MM.1S (cell line): Measurements from ENCODE around the gene KIAA0825.

Source experiments
- DNase-seq: peaks from one replicate; pipeline ENCODE4 v3.0.0-alpha.2; 2015
- H2AFZ ChIP-seq: fragments of 300-600 bp; sonication (generic); 2 replicates; pipeline ENCODE4 v1.6.0; 2016; ENCODE audit warnings: antibody characterized with exemption, low read length
- H3F3A ChIP-seq: fragments of 300-600 bp; sonication (generic); 2 replicates; pipeline ENCODE4 v1.6.1; 2016; ENCODE audit warnings: mild to moderate bottlenecking, antibody characterized with exemption, low read length, moderate library complexity, mixed read lengths; ENCODE audit not compliant: insufficient read depth
- H3K27ac ChIP-seq: fragments of 300-600 bp; sonication (generic); 2 replicates; pipeline ENCODE4 v1.5.1; 2016; ENCODE audit warnings: mild to moderate bottlenecking, low read length
- H3K27me3 ChIP-seq: fragments of 300-600 bp; sonication (generic); replicated peaks from 2 replicates; pipeline ENCODE4 v1.6.0; 2016; ENCODE audit warnings: low read length; ENCODE audit not compliant: insufficient read depth
- H3K36me3 ChIP-seq: fragments of 300-600 bp; sonication (generic); replicated peaks from 2 replicates; pipeline ENCODE4 v1.6.1; 2016; ENCODE audit warnings: mild to moderate bottlenecking, low read length, mixed read lengths; ENCODE audit not compliant: insufficient read depth
- H3K4me1 ChIP-seq: fragments of 300-600 bp; sonication (generic); 2 replicates; pipeline ENCODE4 v1.6.1; 2016; ENCODE audit warnings: low read length, mixed read lengths
- H3K4me2 ChIP-seq: fragments of 300-600 bp; sonication (generic); 2 replicates; pipeline ENCODE4 v1.6.0; 2016; ENCODE audit warnings: low read depth, low read length
- H3K4me3 ChIP-seq: fragments of 300-600 bp; sonication (generic); 2 replicates; pipeline ENCODE4 v1.5.1; 2016; ENCODE audit warnings: low read length, mixed read lengths
- H3K79me2 ChIP-seq: fragments of 300-600 bp; sonication (generic); 2 replicates; pipeline ENCODE4 v1.6.1; 2016; ENCODE audit warnings: mixed run types, low read length, mixed read lengths
- H3K9ac ChIP-seq: fragments of 300-600 bp; sonication (generic); 2 replicates; pipeline ENCODE4 v1.6.1; 2016; ENCODE audit warnings: low read length, mixed read lengths
- H3K9me2 ChIP-seq: fragments of 300-600 bp; sonication (generic); replicated peaks from 2 replicates; pipeline ENCODE4 v1.6.1; 2016; ENCODE audit warnings: mild to moderate bottlenecking, low read length, mixed read lengths; ENCODE audit not compliant: insufficient read depth
- H3K9me3 ChIP-seq: fragments of 300-600 bp; sonication (generic); replicated peaks from 2 replicates; pipeline ENCODE4 v1.6.1; 2016; ENCODE audit warnings: mild to moderate bottlenecking, low read length, mixed read lengths; ENCODE audit not compliant: insufficient read depth
- H4K20me1 ChIP-seq: fragments of 300-600 bp; sonication (generic); 2 replicates; pipeline ENCODE4 v1.6.1; 2016; ENCODE audit warnings: mild to moderate bottlenecking, low read length, moderate library complexity, mixed read lengths; ENCODE audit not compliant: insufficient read depth
- CTCF ChIP-seq: fragments of 300-600 bp; sonication (generic); IDR thresholded peaks from 2 replicates; pipeline ENCODE4 v1.5.1; 2016; ENCODE audit warnings: antibody characterized with exemption, low read length, mixed read lengths
- EZH2 ChIP-seq: fragments of 300-600 bp; sonication (generic); optimal IDR thresholded peaks from 2 replicates; pipeline ENCODE3; 2017; ENCODE audit warnings: low read depth, mild to moderate bottlenecking, antibody characterized with exemption, low read length, mixed read lengths
- EZH2phosphoT487 ChIP-seq: fragments of 300-600 bp; sonication (generic); IDR thresholded peaks from 2 replicates; pipeline ENCODE4 v1.6.1; 2018; ENCODE audit warnings: antibody characterized with exemption, low read length

The KIAA0825 gene

DNA sequence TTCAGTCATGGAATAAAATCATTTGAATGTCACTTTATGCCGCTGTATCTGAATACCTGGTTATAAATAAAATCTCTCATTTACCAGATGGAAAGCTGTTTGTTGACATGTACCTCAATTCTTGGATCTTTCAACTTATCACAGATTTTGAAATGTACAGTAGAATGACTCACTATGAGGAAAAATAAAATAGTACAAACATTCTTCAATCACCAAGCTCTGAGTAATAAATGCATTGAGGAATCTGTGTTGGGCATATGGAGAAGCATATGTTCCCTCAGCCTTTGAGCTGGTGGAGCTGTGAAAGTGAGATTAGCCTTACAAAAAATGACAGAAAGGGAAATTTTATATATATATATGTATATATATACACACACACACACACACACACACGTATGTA lies 175.4 kb downstream of the KIAA0825 start:
- Histone ChIP-seq H3K4me2 (no peak overlapping the region), H2AFZ (no peak overlapping the region), H3K27me3 (no peaks in the 10 kb centered on the region), H3K9me2 (no peaks in the 10 kb centered on the region), H4K20me1 (no peaks in the 10 kb centered on the region), H3K4me1 (no peaks in the 10 kb centered on the region), H3F3A (no peaks in the 10 kb centered on the region), H3K4me3 (no peak overlapping the region), H3K27ac (no peak overlapping the region), H3K79me2 (no peaks in the 10 kb centered on the region), H3K9ac (no peak overlapping the region), H3K36me3 (no peaks in the 10 kb centered on the region), H3K9me3 (no peaks in the 10 kb centered on the region)
- TF ChIP-seq EZH2phosphoT487, result no peak
- TF ChIP-seq CTCF, result no peak
- TF ChIP-seq EZH2, result no peak
- no peak for DNase-seq

GRCh38 chr5:94442076-94442475 lies 176.3 kb downstream of the KIAA0825 start:
- H3F3A ChIP-seq, result no peaks in the 10 kb centered on the region
- H4K20me1 ChIP-seq, result no peaks in the 10 kb centered on the region
- no peaks in the 10 kb centered on the region for H3K36me3 ChIP-seq
- no peaks in the 10 kb centered on the region for H3K4me1 ChIP-seq
- H3K4me3 ChIP-seq, result no peak overlapping the region
- H3K9me3 ChIP-seq, result no peaks in the 10 kb centered on the region
- H3K4me2 ChIP-seq, result no peak overlapping the region
- no peaks in the 10 kb centered on the region for H3K79me2 ChIP-seq
- TF ChIP-seq CTCF, result no peak
- no peak for TF ChIP-seq EZH2phosphoT487
- TF ChIP-seq EZH2, result no peak
- DNase-seq, result no peak
- no peak overlapping the region for H3K9ac ChIP-seq
- no peak overlapping the region for H2AFZ ChIP-seq
- no peaks in the 10 kb centered on the region for H3K9me2 ChIP-seq
- no peak overlapping the region for H3K27ac ChIP-seq
- no peaks in the 10 kb centered on the region for H3K27me3 ChIP-seq

DNA sequence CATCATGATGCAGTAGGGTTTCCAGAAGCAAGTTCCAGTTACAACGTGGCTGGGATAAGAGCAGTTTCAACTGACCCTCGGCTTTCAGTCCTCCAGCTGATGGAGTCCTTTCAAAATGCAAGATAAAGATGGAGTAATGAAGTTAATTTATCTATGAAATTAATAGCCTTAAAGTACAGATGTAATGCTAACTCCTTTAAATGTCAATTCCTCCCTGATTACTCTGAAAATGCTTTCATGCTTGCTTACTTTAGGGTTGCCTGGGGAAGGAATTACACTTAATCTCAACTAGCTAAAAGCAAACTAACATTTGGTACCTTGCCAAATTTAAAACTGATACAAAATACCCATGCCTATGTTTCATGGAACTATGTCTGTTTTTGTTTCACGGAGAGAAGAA lies 178.4 kb downstream of the KIAA0825 start:
- TF ChIP-seq EZH2, result no peak
- no peaks in the 10 kb centered on the region for H3K9me3 ChIP-seq
- H3K27ac ChIP-seq, result no peak overlapping the region
- no peaks in the 10 kb centered on the region for H3K9me2 ChIP-seq
- no peaks in the 10 kb centered on the region for H3K27me3 ChIP-seq
- H3K4me1 ChIP-seq, result no peaks in the 10 kb centered on the region
- no peak overlapping the region for H3K4me3 ChIP-seq
- H2AFZ ChIP-seq, result no peak overlapping the region
- H3F3A ChIP-seq, result no peaks in the 10 kb centered on the region
- H3K79me2 ChIP-seq, result no peaks in the 10 kb centered on the region
- H3K36me3 ChIP-seq, result no peaks in the 10 kb centered on the region
- H3K4me2 ChIP-seq, result no peak overlapping the region
- no peak overlapping the region for H3K9ac ChIP-seq
- DNase-seq, result no peak
- H4K20me1 ChIP-seq, result no peaks in the 10 kb centered on the region

DNA sequence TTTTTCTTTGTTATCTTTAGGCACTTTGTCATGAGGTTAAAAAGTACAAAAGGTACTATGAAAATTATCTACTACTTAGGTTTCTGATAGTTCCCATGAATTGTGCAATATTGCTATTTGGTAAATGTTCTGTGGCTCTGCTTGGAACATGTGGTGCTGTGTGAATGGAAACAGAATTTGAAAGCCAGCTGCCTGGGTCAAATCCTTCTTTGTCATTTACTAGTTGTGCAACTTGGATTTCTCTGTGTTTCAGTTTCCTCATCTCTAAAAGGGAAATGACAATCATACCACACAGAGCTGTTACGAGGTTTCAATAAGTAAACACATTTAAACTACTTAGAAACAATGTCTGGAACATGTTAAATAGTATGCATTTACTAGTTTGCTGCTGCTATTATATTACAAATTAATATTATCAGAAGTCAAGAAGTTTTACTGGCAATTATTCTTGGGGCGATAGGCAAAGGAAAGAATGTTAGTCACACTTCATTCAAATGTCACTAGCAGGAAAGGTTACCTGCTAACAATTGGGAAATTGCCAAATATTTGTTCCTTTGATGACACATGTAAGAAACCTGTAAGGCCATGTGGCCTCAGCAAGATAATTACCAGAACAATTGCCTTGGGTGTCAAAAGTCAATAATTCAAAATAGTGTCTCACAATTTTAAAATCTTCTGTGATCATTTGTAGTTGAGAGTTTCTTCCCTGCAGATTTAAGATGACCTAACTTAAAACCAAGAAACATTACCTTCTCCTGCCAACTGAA lies 184.8 kb downstream of the KIAA0825 start:
- Histone ChIP-seq H3K4me1 (0 out of 2 replicates have a peak, but pooled peaks cover 6% of the 10 kb centered on the region), H3K27me3 (no peaks in the 10 kb centered on the region), H3F3A (no peaks in the 10 kb centered on the region; the same call in 1 of the 2 replicates), H3K36me3 (no peaks in the 10 kb centered on the region), H3K79me2 (no peaks in the 10 kb centered on the region), H3K4me3 (no peak overlapping the region), H3K9me2 (no peaks in the 10 kb centered on the region), H3K9ac (no peak overlapping the region), H3K4me2 (no peak overlapping the region), H4K20me1 (no peaks in the 10 kb centered on the region), H2AFZ (no peak overlapping the region), H3K9me3 (no peaks in the 10 kb centered on the region), H3K27ac (no peak overlapping the region)
- peak; percentile 30 for DNase-seq
- no peak for TF ChIP-seq EZH2phosphoT487
- TF ChIP-seq EZH2, result no peak
- no peak for TF ChIP-seq CTCF
